Kidney (tissue), 14 donors: ENCODE measurements around the gene APELA. TPM values are rescaled to one million over a fixed set of nuclear protein-coding genes. Genes with fewer than 3 reads are reported as not detected.

Experiments used
- DNase-seq, 5 donors: peaks; one replicate each; pipeline ENCODE4 v3.0.0-alpha.2; 2013 to 2020
- FAIRE-seq: peaks from 2 replicates; lab custom pipeline; 2012; peaks lifted over from hg19 to GRCh38; lab: Jason Lieb, UNC
- H3K27ac ChIP-seq, 2 donors: one replicate each; pipeline ENCODE4 v1.7.0; 2013; ENCODE audit warnings: low read depth in 2 of 2, low read length in 2 of 2, inconsistent platforms in 1 of 2
- H3K27me3 ChIP-seq: one replicate; pipeline ENCODE4 v1.7.1; 2013; ENCODE audit warnings: low read length, inconsistent platforms; ENCODE audit not compliant: control insufficient read depth, insufficient read depth
- H3K36me3 ChIP-seq, 3 donors: one replicate each; pipeline versions ENCODE4 v1.7.0 to v1.7.1; 2013; ENCODE audit warnings: low read length in 3 of 3, control low read depth in 1 of 3, inconsistent platforms in 1 of 3; ENCODE audit not compliant: insufficient read depth in 3 of 3, control insufficient read depth in 2 of 3
- H3K4me1 ChIP-seq, 3 donors: one replicate each; pipeline versions ENCODE4 v1.7.0 to v1.7.1; 2013; ENCODE audit warnings: low read length in 3 of 3, inconsistent platforms in 1 of 3, low read depth in 1 of 3; ENCODE audit not compliant: control insufficient read depth in 2 of 3, insufficient read depth in 2 of 3
- H3K4me3 ChIP-seq, 3 donors: one replicate each; pipeline versions ENCODE4 v1.7.0 to v1.8.1; 2013; ENCODE audit warnings: low read length in 3 of 3, control low read depth in 1 of 3, inconsistent platforms in 1 of 3
- H3K9ac ChIP-seq, 3 donors: one replicate each; pipeline versions ENCODE4 v1.7.0 to v1.7.1; 2013; ENCODE audit warnings: low read length in 3 of 3, control low read depth in 1 of 3, inconsistent platforms in 1 of 3
- H3K9me3 ChIP-seq, 3 donors: one replicate each; pipeline versions ENCODE4 v1.7.0 to v1.7.1; 2013; ENCODE audit warnings: low read length in 3 of 3, control low read depth in 1 of 3, inconsistent platforms in 1 of 3; ENCODE audit not compliant: control insufficient read depth in 2 of 3, insufficient read depth in 1 of 3
- CTCF ChIP-seq: IDR thresholded peaks from 3 replicates; pipeline ENCODE4 v1.5.1; 2012; ENCODE audit warnings: mild to moderate bottlenecking, moderate library complexity, borderline replicate concordance; ENCODE audit not compliant: insufficient read depth; ENCODE audit errors: extremely low read depth
- intact Hi-C: fragments of 100-400 bp; cut with DNase I; formaldehyde crosslinking; loops from one replicate; pipeline ENCODE4 v1.11.1; 2022
- polyA plus RNA-seq: library from polyadenylated mRNA; stranded (reverse); fragments of 350-450 nt; fragmentation: Illumina TruSeq; extraction: RNeasy Lipid Tissue Mini Kit (QIAGEN cat#74804); gene quantifications from one replicate; pipeline ENCODE4 v1.2.3, GENCODE V29; 2014; ENCODE audit warnings: low read depth, low replicate concordance; ENCODE audit not compliant: insufficient read depth
- total RNA-seq: library from RNA; stranded (reverse); fragmentation: NEBNext Ultra II Directional; extraction: Animal tissue kit (Norgen Biotek cat#: 25700); gene quantifications from one replicate; pipeline ENCODE4 v1.2.1, GENCODE V29; 2021
- donor health status: control.
- donor health status: control.
- donor health status: control.
- donor health status: control.
- donor health status: control.
- donor health status: DM: yes; HTN: yes; CAD: no.
- donor health status: Normal renal cell carcinoma (clear cell type).

The APELA gene
- total and polyA plus RNA-seq, 2 donors from 2014 or later = 0.25 to 1.2 TPM

- H3K27ac ChIP-seq = no peak overlapping the region
- H3K9ac ChIP-seq = no peak overlapping the region
- H3K4me3 ChIP-seq = no peak overlapping the region
- no peaks in the 10 kb centered on the region for H3K4me1 ChIP-seq
- no peaks in the 10 kb centered on the region for H3K27me3 ChIP-seq
- intact Hi-C loops = no loop called here
- H3K9me3 ChIP-seq = no peaks in the 10 kb centered on the region
- no peak for TF ChIP-seq CTCF
- FAIRE-seq (no peak), DNase-seq (no peak)
- no peaks in the 10 kb centered on the region for H3K36me3 ChIP-seq
Observed at GRCh38 chr4:164866817-164867490, 10.0 kb upstream of the APELA start.

DNA sequence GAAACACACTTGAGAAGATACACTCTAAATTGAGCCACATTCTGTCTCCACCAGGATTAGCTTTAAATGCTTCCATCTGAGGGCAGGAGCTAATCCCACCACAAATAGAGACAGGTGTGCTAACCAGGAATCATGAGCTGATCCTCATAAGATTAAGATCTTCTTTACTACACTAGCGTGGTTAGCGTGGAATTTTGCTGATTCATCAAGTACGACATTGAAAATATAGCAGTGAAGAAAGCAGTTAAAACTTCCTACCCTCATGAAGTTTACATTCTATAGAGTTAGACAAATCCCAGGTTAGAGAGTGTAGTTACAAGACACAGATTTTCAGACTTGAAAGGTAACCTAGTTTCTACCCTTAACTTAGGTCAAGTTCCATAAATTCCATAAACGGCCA, 5.3 kb upstream of the APELA start:
- Histone ChIP-seq H3K9me3 (no peaks in the 10 kb centered on the region), H3K27me3 (no peaks in the 10 kb centered on the region), H3K9ac (no peak overlapping the region), H3K4me1 (no peaks in the 10 kb centered on the region), H3K4me3 (no peak overlapping the region), H3K36me3 (no peaks in the 10 kb centered on the region), H3K27ac (no peak overlapping the region)
- DNase-seq (no peak), FAIRE-seq (no peak)
- intact Hi-C loops = no loop called here
- TF ChIP-seq CTCF = no peak

DNA sequence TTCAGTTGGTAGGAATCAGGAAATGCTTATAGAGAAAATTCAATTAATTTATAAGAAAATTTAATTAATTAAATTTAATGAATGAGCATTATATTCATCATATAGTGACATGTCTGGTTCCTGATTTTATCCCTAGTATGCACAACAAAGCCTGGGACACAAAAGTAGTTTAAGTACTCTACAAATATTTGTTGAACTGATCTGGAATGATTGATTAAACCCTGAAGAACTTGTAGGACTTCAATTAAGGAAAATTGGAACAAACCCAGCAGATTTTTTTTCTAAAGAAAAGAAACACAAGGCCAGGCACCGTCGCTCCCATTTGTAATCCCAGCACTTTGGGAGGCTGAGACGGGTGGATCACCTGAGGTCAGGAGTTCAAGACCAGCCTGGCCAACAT, 4.5 kb upstream of the APELA start:
- Histone ChIP-seq H3K4me1 (no peaks in the 10 kb centered on the region), H3K36me3 (no peaks in the 10 kb centered on the region), H3K27me3 (no peaks in the 10 kb centered on the region), H3K27ac (no peak overlapping the region), H3K9me3 (no peaks in the 10 kb centered on the region), H3K9ac (no peak overlapping the region), H3K4me3 (no peak overlapping the region)
- no peak for DNase-seq
- no peak for TF ChIP-seq CTCF
- intact Hi-C loops = no loop called here
- FAIRE-seq = no peak

- Histone ChIP-seq H3K4me3 (no peak overlapping the region), H3K9ac (no peak overlapping the region), H3K27ac (no peak overlapping the region), H3K9me3 (no peaks in the 10 kb centered on the region), H3K27me3 (no peaks in the 10 kb centered on the region), H3K4me1 (no peaks in the 10 kb centered on the region), H3K36me3 (no peaks in the 10 kb centered on the region)
- DNase-seq (no peak), FAIRE-seq (no peak)
- TF ChIP-seq CTCF = no peak
- intact Hi-C loops = no loop called here
Observed at GRCh38 chr4:164874789-164875188, 2.2 kb upstream of the APELA start.
